ENCODE data around the gene TMEM196.

Gene TMEM196

GRCh38 chr7:19814776-19815175 lies 41.4 kb upstream of the TMEM196 start:
- no peak overlapping the region for H3K27ac ChIP-seq (ENCODE audit: low read depth, low read length)
- no peaks in the 10 kb centered on the region for H3K9me2 ChIP-seq (replicated peaks; ENCODE audit: control insufficient read depth, low read length)
- H3K4me1 ChIP-seq (ENCODE audit: control insufficient read depth, low read length): no peaks in the 10 kb centered on the region
- no peak overlapping the region for H3K4me3 ChIP-seq (ENCODE audit: low read length)
- H3K27me3 ChIP-seq (ENCODE audit: control insufficient read depth, low read length): no peaks in the 10 kb centered on the region
- H3K79me2 ChIP-seq (ENCODE audit: control insufficient read depth, low read length): no peaks in the 10 kb centered on the region
- H3K9me3 ChIP-seq (ENCODE audit: control insufficient read depth, insufficient read depth, low read length): no peaks in the 10 kb centered on the region
- H3F3A ChIP-seq (ENCODE audit: control insufficient read depth, insufficient read depth): no peaks in the 10 kb centered on the region
- no peaks in the 10 kb centered on the region for H3K36me3 ChIP-seq (ENCODE audit: control insufficient read depth, low read length)
- no peak for TF ChIP-seq EZH2phosphoT487 (IDR thresholded peaks at IDR 0.05; ENCODE audit: borderline replicate concordance, low read length)
- no peak for TF ChIP-seq CTCF (IDR thresholded peaks at IDR 0.05; ENCODE audit: low read depth, low read length, poor library complexity, severe bottlenecking)
- H3K4me2 ChIP-seq (ENCODE audit: low read length): no peak overlapping the region
- no peaks in the 10 kb centered on the region for H4K20me1 ChIP-seq (ENCODE audit: control insufficient read depth, insufficient read depth, low read depth, low read length)

- no peaks in the 10 kb centered on the region for H4K20me1 ChIP-seq (ENCODE audit: control insufficient read depth, insufficient read depth, low read depth, low read length)
- H3K36me3 ChIP-seq (ENCODE audit: control insufficient read depth, low read length): no peaks in the 10 kb centered on the region
- no peaks in the 10 kb centered on the region for H3K9me3 ChIP-seq (ENCODE audit: control insufficient read depth, insufficient read depth, low read length)
- no peak overlapping the region for H3K27ac ChIP-seq (ENCODE audit: low read depth, low read length)
- H3K4me2 ChIP-seq (ENCODE audit: low read length): no peak overlapping the region
- H3K27me3 ChIP-seq (ENCODE audit: control insufficient read depth, low read length): no peaks in the 10 kb centered on the region
- H3K4me3 ChIP-seq (ENCODE audit: low read length): no peak overlapping the region
- no peaks in the 10 kb centered on the region for H3K79me2 ChIP-seq (ENCODE audit: control insufficient read depth, low read length)
- no peak for TF ChIP-seq EZH2phosphoT487 (IDR thresholded peaks at IDR 0.05; ENCODE audit: borderline replicate concordance, low read length)
- no peak for TF ChIP-seq CTCF (IDR thresholded peaks at IDR 0.05; ENCODE audit: low read depth, low read length, poor library complexity, severe bottlenecking)
- H3F3A ChIP-seq (ENCODE audit: control insufficient read depth, insufficient read depth): no peaks in the 10 kb centered on the region
- no peaks in the 10 kb centered on the region for H3K4me1 ChIP-seq (ENCODE audit: control insufficient read depth, low read length)
- no peaks in the 10 kb centered on the region for H3K9me2 ChIP-seq (replicated peaks; ENCODE audit: control insufficient read depth, low read length)
Measured at GRCh38 chr7:19811386-19811785, 38.0 kb upstream of the TMEM196 start.

GRCh38 chr7:19798986-19799385 lies 25.6 kb upstream of the TMEM196 start:
- Histone ChIP-seq H3F3A (ENCODE audit: control insufficient read depth, insufficient read depth) (no peaks in the 10 kb centered on the region), H3K27me3 (ENCODE audit: control insufficient read depth, low read length) (peaks cover 4% of the 10 kb centered on the region; the same call in 1 of the 2 replicates), H3K4me3 (ENCODE audit: low read length) (no peak overlapping the region), H3K4me1 (ENCODE audit: control insufficient read depth, low read length) (no peaks in the 10 kb centered on the region), H3K79me2 (ENCODE audit: control insufficient read depth, low read length) (no peaks in the 10 kb centered on the region), H3K9me3 (ENCODE audit: control insufficient read depth, insufficient read depth, low read length) (no peaks in the 10 kb centered on the region), H3K9me2 (replicated peaks; ENCODE audit: control insufficient read depth, low read length) (no peaks in the 10 kb centered on the region), H3K27ac (ENCODE audit: low read depth, low read length) (no peak overlapping the region), H4K20me1 (ENCODE audit: control insufficient read depth, insufficient read depth, low read depth, low read length) (no peaks in the 10 kb centered on the region), H3K36me3 (ENCODE audit: control insufficient read depth, low read length) (no peaks in the 10 kb centered on the region), H3K4me2 (ENCODE audit: low read length) (no peak overlapping the region)
- TF ChIP-seq CTCF (IDR thresholded peaks at IDR 0.05; ENCODE audit: low read depth, low read length, poor library complexity, severe bottlenecking) (no peak), EZH2phosphoT487 (IDR thresholded peaks at IDR 0.05; ENCODE audit: borderline replicate concordance, low read length) (no peak)
